Astrocyte (in vitro differentiated cells and primary cell): Measurements from ENCODE around the gene ARFGEF2. TPM values are rescaled to one million over a fixed set of nuclear protein-coding genes. Genes with fewer than 3 reads are reported as not detected.

ENCODE experiments used
- DNase-seq: peaks from one replicate; pipeline ENCODE4 v3.0.0-alpha.2; 2010; ENCODE audit warnings: low read depth
- FAIRE-seq: peaks from 2 replicates; lab custom pipeline; 2011; peaks lifted over from hg19 to GRCh38; lab: Jason Lieb, UNC
- H2AFZ ChIP-seq: 2 replicates; pipeline ENCODE4 v1.6.0; 2012; ENCODE audit warnings: low read depth, low read length, inconsistent platforms
- H3K27ac ChIP-seq: 2 replicates; pipeline ENCODE4 v1.5.1; 2011; ENCODE audit warnings: low read depth, low read length, inconsistent platforms
- H3K27me3 ChIP-seq: 2 replicates; pipeline ENCODE4 v1.6.0; 2011; ENCODE audit warnings: low read length, inconsistent platforms; ENCODE audit not compliant: insufficient read depth
- H3K36me3 ChIP-seq: 2 replicates; pipeline ENCODE4 v1.5.1; 2011; ENCODE audit warnings: low read length, inconsistent platforms; ENCODE audit not compliant: insufficient read depth
- H3K4me1 ChIP-seq: 2 replicates; pipeline ENCODE4 v1.5.1; 2011; ENCODE audit warnings: low read length, inconsistent platforms; ENCODE audit not compliant: insufficient read depth
- H3K4me2 ChIP-seq: 2 replicates; pipeline ENCODE4 v1.6.0; 2012; ENCODE audit warnings: low read length, inconsistent platforms
- H3K4me3 ChIP-seq: 2 replicates; pipeline ENCODE4 v1.5.1; 2011; ENCODE audit warnings: low read depth, mild to moderate bottlenecking, low read length, inconsistent platforms; ENCODE audit not compliant: insufficient read depth
- H3K79me2 ChIP-seq: 2 replicates; pipeline ENCODE4 v1.6.0; 2012; ENCODE audit warnings: mild to moderate bottlenecking, low read length, inconsistent platforms; ENCODE audit not compliant: insufficient read depth
- H3K9ac ChIP-seq: 2 replicates; pipeline ENCODE4 v1.6.0; 2012; ENCODE audit warnings: mild to moderate bottlenecking, low read length, inconsistent platforms
- H3K9me3 ChIP-seq: 2 replicates; pipeline ENCODE4 v1.5.1; 2012; ENCODE audit warnings: low read depth, mild to moderate bottlenecking, low read length, inconsistent platforms; ENCODE audit not compliant: insufficient read depth
- H4K20me1 ChIP-seq: 2 replicates; pipeline ENCODE4 v1.6.0; 2012; ENCODE audit warnings: low read length, inconsistent platforms; ENCODE audit not compliant: insufficient read depth
- H3K27ac Mint-ChIP-seq: one replicate; pipeline ENCODE4 v1.8.0; 2021; ENCODE audit warnings: mild to moderate bottlenecking, mixed read lengths; ENCODE audit not compliant: unreplicated experiment
- H3K27me3 Mint-ChIP-seq: one replicate; pipeline ENCODE4 v1.8.0; 2021; ENCODE audit warnings: low read depth, mixed read lengths; ENCODE audit not compliant: unreplicated experiment
- H3K36me3 Mint-ChIP-seq: one replicate; pipeline ENCODE4 v1.8.0; 2021; ENCODE audit warnings: low read depth, mixed read lengths; ENCODE audit not compliant: unreplicated experiment
- H3K4me1 Mint-ChIP-seq: one replicate; pipeline ENCODE4 v1.8.0; 2021; ENCODE audit warnings: low read depth, mixed read lengths; ENCODE audit not compliant: unreplicated experiment
- H3K4me3 Mint-ChIP-seq: one replicate; pipeline ENCODE4 v1.8.0; 2021; ENCODE audit warnings: mild to moderate bottlenecking, moderate library complexity, mixed read lengths; ENCODE audit not compliant: unreplicated experiment
- H3K9me3 Mint-ChIP-seq: one replicate; pipeline ENCODE4 v1.8.0; 2021; ENCODE audit warnings: mild to moderate bottlenecking, mixed read lengths; ENCODE audit not compliant: unreplicated experiment
- EZH2 ChIP-seq: IDR thresholded peaks from 2 replicates; pipeline ENCODE4 v1.6.1; 2012; ENCODE audit warnings: mild to moderate bottlenecking, low read length, inconsistent platforms; ENCODE audit not compliant: insufficient read depth
- total RNA-seq: library from RNA; stranded (reverse); gene quantifications from 2 replicates; pipeline ENCODE4 v1.2.1, GENCODE V29; 2021
- TF ChIP-seq, protein P1 (sequence below): IDR thresholded peaks from 2 replicates; pipeline ENCODE4 v1.5.1; 2011; ENCODE audit warnings: low read depth, mild to moderate bottlenecking, inconsistent platforms, low read length, moderate library complexity; ENCODE audit not compliant: insufficient read depth

ARFGEF2 gene
- total RNA-seq, 1 donor from 2014 or later, result 28.2 TPM

DNA sequence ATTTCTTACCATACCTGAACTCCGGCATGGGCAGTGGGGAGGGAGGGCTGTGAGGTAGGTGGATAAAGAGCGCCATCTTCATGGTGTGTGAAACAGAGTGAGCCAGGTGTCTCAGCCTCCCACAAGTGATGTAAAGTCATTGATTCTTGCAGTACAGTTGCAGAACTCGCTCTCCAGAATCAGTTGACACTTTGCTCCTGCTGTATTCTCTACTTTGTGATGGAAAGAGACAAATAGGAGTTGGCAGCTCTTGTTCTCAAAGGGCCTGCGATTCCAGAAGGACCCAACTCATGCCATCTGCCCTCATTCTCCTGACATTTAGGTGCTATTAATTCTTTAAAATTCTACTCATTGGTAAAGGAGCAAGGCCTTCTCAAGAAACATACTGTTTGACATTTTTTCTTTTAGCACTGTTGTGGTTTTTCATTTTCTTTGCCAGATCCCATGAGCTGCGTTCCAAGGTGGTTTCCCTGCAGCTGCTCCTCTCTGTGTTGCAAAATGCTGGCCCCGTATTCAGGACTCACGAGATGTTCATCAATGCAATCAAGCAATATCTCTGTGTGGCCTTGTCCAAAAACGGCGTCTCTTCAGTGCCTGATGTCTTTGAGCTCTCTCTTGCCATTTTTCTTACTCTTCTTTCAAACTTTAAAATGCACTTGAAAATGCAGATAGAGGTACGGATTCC is 49.3 kb downstream of the ARFGEF2 start:
- H3K4me1 Mint-ChIP-seq, result no peaks in the 10 kb centered on the region

DNA sequence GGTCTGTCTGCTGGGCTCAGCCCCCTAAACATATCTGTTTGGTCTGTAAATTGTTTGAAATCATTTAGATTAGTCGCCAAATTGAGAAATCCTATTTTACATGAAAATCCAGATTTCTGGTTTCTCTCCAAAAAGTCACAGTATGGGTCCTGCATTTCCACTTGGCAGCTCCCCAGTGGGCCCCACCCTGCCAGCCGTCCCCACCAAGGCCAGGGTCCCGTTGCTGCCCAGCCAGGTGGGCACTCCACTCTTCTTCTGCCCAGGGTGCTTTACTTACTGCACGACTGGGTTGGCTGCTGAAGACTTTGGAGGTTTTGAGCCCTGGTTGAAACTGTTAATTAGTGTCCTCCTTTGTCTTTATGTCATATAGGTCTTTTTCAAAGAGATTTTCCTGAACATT is 50.4 kb downstream of the ARFGEF2 start:
- no peaks in the 10 kb centered on the region for H3K79me2 ChIP-seq
- FAIRE-seq (no peak), DNase-seq (no peak)
- peaks cover 32% of the 10 kb centered on the region for H3K36me3 ChIP-seq
- H3K9me3 Mint-ChIP-seq, result no peaks in the 10 kb centered on the region
- H3K27ac ChIP-seq, result no peak overlapping the region
- peaks cover 3% of the 10 kb centered on the region for H4K20me1 ChIP-seq
- no peaks in the 10 kb centered on the region for H3K27me3 ChIP-seq
- no peaks in the 10 kb centered on the region for H3K4me1 ChIP-seq
- no peaks in the 10 kb centered on the region for H3K4me1 Mint-ChIP-seq
- TF ChIP-seq, protein P1, sequence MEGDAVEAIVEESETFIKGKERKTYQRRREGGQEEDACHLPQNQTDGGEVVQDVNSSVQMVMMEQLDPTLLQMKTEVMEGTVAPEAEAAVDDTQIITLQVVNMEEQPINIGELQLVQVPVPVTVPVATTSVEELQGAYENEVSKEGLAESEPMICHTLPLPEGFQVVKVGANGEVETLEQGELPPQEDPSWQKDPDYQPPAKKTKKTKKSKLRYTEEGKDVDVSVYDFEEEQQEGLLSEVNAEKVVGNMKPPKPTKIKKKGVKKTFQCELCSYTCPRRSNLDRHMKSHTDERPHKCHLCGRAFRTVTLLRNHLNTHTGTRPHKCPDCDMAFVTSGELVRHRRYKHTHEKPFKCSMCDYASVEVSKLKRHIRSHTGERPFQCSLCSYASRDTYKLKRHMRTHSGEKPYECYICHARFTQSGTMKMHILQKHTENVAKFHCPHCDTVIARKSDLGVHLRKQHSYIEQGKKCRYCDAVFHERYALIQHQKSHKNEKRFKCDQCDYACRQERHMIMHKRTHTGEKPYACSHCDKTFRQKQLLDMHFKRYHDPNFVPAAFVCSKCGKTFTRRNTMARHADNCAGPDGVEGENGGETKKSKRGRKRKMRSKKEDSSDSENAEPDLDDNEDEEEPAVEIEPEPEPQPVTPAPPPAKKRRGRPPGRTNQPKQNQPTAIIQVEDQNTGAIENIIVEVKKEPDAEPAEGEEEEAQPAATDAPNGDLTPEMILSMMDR, result no peak
- no peak for TF ChIP-seq EZH2
- H3K4me3 Mint-ChIP-seq, result no peak overlapping the region
- peaks cover 12% of the 10 kb centered on the region for H3K36me3 Mint-ChIP-seq
- no peaks in the 10 kb centered on the region for H3K27me3 Mint-ChIP-seq
- no peak overlapping the region for H2AFZ ChIP-seq
- H3K4me3 ChIP-seq, result no peak overlapping the region
- no peak overlapping the region for H3K9ac ChIP-seq
- no peak overlapping the region for H3K4me2 ChIP-seq
- H3K27ac Mint-ChIP-seq, result no peak overlapping the region
- H3K9me3 ChIP-seq, result no peaks in the 10 kb centered on the region

More for the DNA sequence above, 49.3 kb downstream of the ARFGEF2 start:
- Histone ChIP-seq H4K20me1 (no peaks in the 10 kb centered on the region), H3K27me3 (no peaks in the 10 kb centered on the region), H3K9ac (no peak overlapping the region), H3K4me3 (no peak overlapping the region), H3K9me3 (no peaks in the 10 kb centered on the region), H3K79me2 (no peaks in the 10 kb centered on the region), H2AFZ (no peak overlapping the region), H3K4me2 (no peak overlapping the region), H3K27ac (no peak overlapping the region), H3K4me1 (no peaks in the 10 kb centered on the region), H3K36me3 (peaks cover 30% of the 10 kb centered on the region)
- no peak for TF ChIP-seq EZH2
- TF ChIP-seq, protein P1, result no peak
- peaks cover 13% of the 10 kb centered on the region for H3K36me3 Mint-ChIP-seq
- H3K9me3 Mint-ChIP-seq, result no peaks in the 10 kb centered on the region
- H3K27me3 Mint-ChIP-seq, result no peaks in the 10 kb centered on the region
- no peak overlapping the region for H3K4me3 Mint-ChIP-seq
- FAIRE-seq, result no peak
- no peak overlapping the region for H3K27ac Mint-ChIP-seq
- DNase-seq, result no peak

DNA sequence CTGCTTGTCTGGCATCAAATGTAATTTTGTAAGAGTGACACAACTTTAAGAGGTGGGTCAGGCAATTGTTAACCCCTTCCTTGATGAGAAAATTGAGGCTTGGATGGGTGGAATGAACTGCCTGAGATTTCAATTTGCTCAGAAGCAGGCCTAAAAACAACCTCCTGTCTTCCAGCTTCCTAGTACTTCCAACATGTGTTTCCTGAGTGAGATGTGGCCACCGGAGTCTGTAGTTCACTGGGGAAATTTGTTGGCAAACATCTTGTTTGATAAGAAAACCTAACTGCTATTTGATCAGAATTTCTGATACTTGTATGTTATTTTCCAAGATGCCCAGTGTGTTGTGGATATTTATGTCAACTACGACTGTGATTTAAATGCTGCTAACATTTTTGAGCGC is 51.3 kb downstream of the ARFGEF2 start:
- H3K4me3 Mint-ChIP-seq, result no peak overlapping the region
- Histone ChIP-seq H3K9ac (no peak overlapping the region), H3K36me3 (peaks cover 32% of the 10 kb centered on the region), H3K4me2 (no peak overlapping the region), H3K27me3 (no peaks in the 10 kb centered on the region), H3K9me3 (no peaks in the 10 kb centered on the region), H3K27ac (no peak overlapping the region), H3K79me2 (no peaks in the 10 kb centered on the region), H3K4me1 (no peaks in the 10 kb centered on the region), H2AFZ (no peak overlapping the region), H4K20me1 (peaks cover 3% of the 10 kb centered on the region), H3K4me3 (no peak overlapping the region)
- H3K4me1 Mint-ChIP-seq, result no peaks in the 10 kb centered on the region
- DNase-seq, result no peak
- TF ChIP-seq EZH2, result no peak
- TF ChIP-seq, protein P1, result no peak
- peaks cover 12% of the 10 kb centered on the region for H3K36me3 Mint-ChIP-seq
- H3K27ac Mint-ChIP-seq, result no peak overlapping the region
- H3K27me3 Mint-ChIP-seq, result no peaks in the 10 kb centered on the region
- no peaks in the 10 kb centered on the region for H3K9me3 Mint-ChIP-seq
- FAIRE-seq, result no peak
